ENCODE results near the gene HIC1. TPM values are rescaled to one million over a fixed set of nuclear protein-coding genes. Genes with fewer than 3 reads are reported as not detected.

HIC1 gene
- total and polyA plus RNA-seq, 2 of the 4 experiments (the other 2 are of a cell fraction): 10.4 to 23.0 TPM

- no peak overlapping the region for H3K18ac ChIP-seq (ENCODE audit: low read depth, low read length)
- no peak overlapping the region for H2BK120ac ChIP-seq (ENCODE audit: low read depth, low read length)
- CTCF ChIA-PET: no interaction called here
- H3K23ac ChIP-seq (ENCODE audit: low read depth, low read length): no peak overlapping the region
- H4K5ac ChIP-seq (ENCODE audit: low read depth, low read length): no peak overlapping the region
- peaks cover 22% of the 10 kb centered on the region for H3K4me1 ChIP-seq (ENCODE audit: control insufficient read depth, insufficient read depth, low read length)
- H3K27me3 ChIP-seq (ENCODE audit: control insufficient read depth, insufficient read depth, low read length): no peaks in the 10 kb centered on the region
- H3K79me1 ChIP-seq (ENCODE audit: low read depth in 1 of 2, low read length in 2 of 2): peaks cover 22 to 37% of the 10 kb centered on the region in 2 experiments
- BruUV-seq (replicated peaks): no TSS peak
- POLR2A ChIA-PET (ENCODE audit: unreplicated experiment): no interaction called here
- no peak overlapping the region for H3K4ac ChIP-seq (ENCODE audit: low read depth, low read length)
- H4K20me1 ChIP-seq (ENCODE audit: insufficient read depth, low read length): peaks cover 11% of the 10 kb centered on the region; the same call in 1 of the 2 replicates
- WGBS, 2 experiments (ENCODE audit: extremely low coverage in 2 of 2, insufficient read length in 1 of 2): 50% methylated on average over 1 of the region's 7 CpGs; no CpG with 5 or more reads in 1 of the 2 experiments
- no peak overlapping the region for H2BK15ac ChIP-seq (ENCODE audit: low read depth, low read length)
- no peak overlapping the region for H2AK5ac ChIP-seq (ENCODE audit: low read depth, low read length)
- H3K9ac ChIP-seq (ENCODE audit: low read depth, low read length): no peak overlapping the region
- H4K91ac ChIP-seq (ENCODE audit: insufficient read depth, low read depth, low read length): no peak overlapping the region
- no peak overlapping the region for H2BK5ac ChIP-seq (ENCODE audit: low read depth, low read length, poor library complexity, severe bottlenecking)
- peaks cover 50% of the 10 kb centered on the region for H3K36me3 ChIP-seq (ENCODE audit: control insufficient read depth, insufficient read depth, low read length)
- dilution Hi-C loops (cut with HindIII; ENCODE audit: low sequenced_read_pairs, unreplicated experiment) (no loop called here), in situ Hi-C loops (cut with MboI; ENCODE audit: low sequenced_read_pairs) (loop anchor here (25.0 kb wide), 1 partner anchor 328 kb away; the partner anchor contains the start of genes TLCD2 and WDR81), intact Hi-C loops (cut with micrococcal nuclease) (loop anchor here (5.0 kb wide), 1 partner anchor 323 kb away; no protein-coding TSS in a partner anchor)
- H3K4me2 ChIP-seq (ENCODE audit: low read depth, low read length): no peak overlapping the region
- no peaks in the 10 kb centered on the region for H3K9me3 ChIP-seq (ENCODE audit: control insufficient read depth, insufficient read depth, low read length)
- DNase-seq (no peak), ATAC-seq (ENCODE audit: low read depth) (no peak)
- no peak for TF ChIP-seq NFE2L2 (IDR thresholded peaks at IDR 0.05; ENCODE audit: low read depth, low read length)
- peak; percentile 65; the same call in 1 of the 2 replicates for TF ChIP-seq POLR2A (IDR thresholded peaks at IDR 0.05; ENCODE audit: low read depth, low read length)
- no peak overlapping the region for H3K27ac ChIP-seq (ENCODE audit: insufficient read depth, low read length)
- no peak overlapping the region for H4K8ac ChIP-seq (ENCODE audit: low read depth in 2 of 2, low read length in 2 of 2)
- no peak overlapping the region for H2BK20ac ChIP-seq (ENCODE audit: low read depth, low read length)
- H3K14ac ChIP-seq (replicated peaks; ENCODE audit: low read depth, low read length): no peak overlapping the region
- no peak overlapping the region for H3K56ac ChIP-seq (ENCODE audit: extremely low read depth, insufficient read depth, low read length)
- no peak overlapping the region for H3K4me3 ChIP-seq (ENCODE audit: insufficient read depth, low read depth, low read length)
- peak overlapping the region; percentile 68 for H2AK9ac ChIP-seq (replicated peaks; ENCODE audit: low read depth, low read length, poor library complexity)
- no peak overlapping the region for H2AFZ ChIP-seq (replicated peaks; ENCODE audit: low read length, poor library complexity)
- peaks cover 21% of the 10 kb centered on the region for H3K9me1 ChIP-seq (ENCODE audit: insufficient read depth, low read length)
Measured at GRCh38 chr17:2040219-2040827, 14.6 kb upstream of the HIC1 start.
